Neural cell (in vitro differentiated cells): ENCODE data around the gene FASTKD1.
"Not testable (repeated sequence)": the region's sequence is repeated elsewhere in the genome, so short reads cannot be mapped to it uniquely, and the experiment has no call there.

Source experiments
- EP300 ChIP-seq: fragments of 450-650 bp; conservative IDR thresholded peaks from 2 replicates; pipeline ENCODE4 v1.6.1; 2014; ENCODE audit warnings: antibody characterized with exemption, mild to moderate bottlenecking, moderate library complexity; ENCODE audit not compliant: poor library complexity, severe bottlenecking
- EZH2 ChIP-seq: fragments of 200-600, 300-800 bp; shearing (Covaris generic), sonication (generic); IDR thresholded peaks from 2 replicates; pipeline ENCODE4 v1.6.1; 2014; ENCODE audit warnings: antibody characterized with exemption, low read length, borderline replicate concordance, mild to moderate bottlenecking; ENCODE audit not compliant: insufficient read depth, poor library complexity, severe bottlenecking
- SMC3 ChIP-seq: fragments of 450-650 bp; conservative IDR thresholded peaks from 2 replicates; pipeline ENCODE4 v1.6.1; 2014; ENCODE audit warnings: antibody characterized with exemption, mild to moderate bottlenecking, moderate library complexity; ENCODE audit not compliant: poor library complexity
- TAF1 ChIP-seq: IDR thresholded peaks from 2 replicates; pipeline ENCODE4 v1.6.1; 2012; ENCODE audit warnings: low read depth
- TF ChIP-seq, protein P1 (sequence below): fragments of 450-650 bp; IDR thresholded peaks from 2 replicates; pipeline ENCODE4 v1.5.1; 2014; ENCODE audit warnings: antibody characterized with exemption, mild to moderate bottlenecking, moderate library complexity; ENCODE audit not compliant: poor library complexity, severe bottlenecking
- TF ChIP-seq, protein P2 (sequence below): IDR thresholded peaks from 2 replicates; pipeline ENCODE4 v1.6.1; 2012; ENCODE audit warnings: borderline replicate concordance

DNA sequence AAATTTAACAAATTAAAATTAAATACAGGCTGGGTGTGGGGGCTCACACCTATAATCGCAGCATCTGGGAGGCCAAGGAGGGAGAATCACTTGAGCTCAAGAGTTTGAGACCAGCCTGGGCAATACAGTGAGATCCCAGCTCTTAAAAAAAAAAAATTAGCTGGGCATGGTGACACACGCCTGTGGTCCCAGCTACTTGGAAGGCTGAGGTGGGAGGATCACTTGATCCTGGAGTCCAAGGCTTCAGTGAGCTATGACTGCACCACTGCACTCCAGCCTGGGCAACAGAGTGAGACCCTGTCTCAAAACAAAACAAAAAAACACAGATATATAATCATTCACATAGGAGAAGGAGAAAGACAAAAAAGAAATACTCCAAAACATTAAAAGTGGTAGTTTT is 34.2 kb downstream of the FASTKD1 start:
- TF ChIP-seq, protein P1, sequence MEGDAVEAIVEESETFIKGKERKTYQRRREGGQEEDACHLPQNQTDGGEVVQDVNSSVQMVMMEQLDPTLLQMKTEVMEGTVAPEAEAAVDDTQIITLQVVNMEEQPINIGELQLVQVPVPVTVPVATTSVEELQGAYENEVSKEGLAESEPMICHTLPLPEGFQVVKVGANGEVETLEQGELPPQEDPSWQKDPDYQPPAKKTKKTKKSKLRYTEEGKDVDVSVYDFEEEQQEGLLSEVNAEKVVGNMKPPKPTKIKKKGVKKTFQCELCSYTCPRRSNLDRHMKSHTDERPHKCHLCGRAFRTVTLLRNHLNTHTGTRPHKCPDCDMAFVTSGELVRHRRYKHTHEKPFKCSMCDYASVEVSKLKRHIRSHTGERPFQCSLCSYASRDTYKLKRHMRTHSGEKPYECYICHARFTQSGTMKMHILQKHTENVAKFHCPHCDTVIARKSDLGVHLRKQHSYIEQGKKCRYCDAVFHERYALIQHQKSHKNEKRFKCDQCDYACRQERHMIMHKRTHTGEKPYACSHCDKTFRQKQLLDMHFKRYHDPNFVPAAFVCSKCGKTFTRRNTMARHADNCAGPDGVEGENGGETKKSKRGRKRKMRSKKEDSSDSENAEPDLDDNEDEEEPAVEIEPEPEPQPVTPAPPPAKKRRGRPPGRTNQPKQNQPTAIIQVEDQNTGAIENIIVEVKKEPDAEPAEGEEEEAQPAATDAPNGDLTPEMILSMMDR, result not testable (repeated sequence)
- not testable (repeated sequence) for TF ChIP-seq TAF1, SMC3, EZH2, EP300
- TF ChIP-seq, protein P2, sequence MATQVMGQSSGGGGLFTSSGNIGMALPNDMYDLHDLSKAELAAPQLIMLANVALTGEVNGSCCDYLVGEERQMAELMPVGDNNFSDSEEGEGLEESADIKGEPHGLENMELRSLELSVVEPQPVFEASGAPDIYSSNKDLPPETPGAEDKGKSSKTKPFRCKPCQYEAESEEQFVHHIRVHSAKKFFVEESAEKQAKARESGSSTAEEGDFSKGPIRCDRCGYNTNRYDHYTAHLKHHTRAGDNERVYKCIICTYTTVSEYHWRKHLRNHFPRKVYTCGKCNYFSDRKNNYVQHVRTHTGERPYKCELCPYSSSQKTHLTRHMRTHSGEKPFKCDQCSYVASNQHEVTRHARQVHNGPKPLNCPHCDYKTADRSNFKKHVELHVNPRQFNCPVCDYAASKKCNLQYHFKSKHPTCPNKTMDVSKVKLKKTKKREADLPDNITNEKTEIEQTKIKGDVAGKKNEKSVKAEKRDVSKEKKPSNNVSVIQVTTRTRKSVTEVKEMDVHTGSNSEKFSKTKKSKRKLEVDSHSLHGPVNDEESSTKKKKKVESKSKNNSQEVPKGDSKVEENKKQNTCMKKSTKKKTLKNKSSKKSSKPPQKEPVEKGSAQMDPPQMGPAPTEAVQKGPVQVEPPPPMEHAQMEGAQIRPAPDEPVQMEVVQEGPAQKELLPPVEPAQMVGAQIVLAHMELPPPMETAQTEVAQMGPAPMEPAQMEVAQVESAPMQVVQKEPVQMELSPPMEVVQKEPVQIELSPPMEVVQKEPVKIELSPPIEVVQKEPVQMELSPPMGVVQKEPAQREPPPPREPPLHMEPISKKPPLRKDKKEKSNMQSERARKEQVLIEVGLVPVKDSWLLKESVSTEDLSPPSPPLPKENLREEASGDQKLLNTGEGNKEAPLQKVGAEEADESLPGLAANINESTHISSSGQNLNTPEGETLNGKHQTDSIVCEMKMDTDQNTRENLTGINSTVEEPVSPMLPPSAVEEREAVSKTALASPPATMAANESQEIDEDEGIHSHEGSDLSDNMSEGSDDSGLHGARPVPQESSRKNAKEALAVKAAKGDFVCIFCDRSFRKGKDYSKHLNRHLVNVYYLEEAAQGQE, result not testable (repeated sequence)
